GM10248 (cell line): ENCODE measurements around the gene CAMLG.

Experiments used
- CTCF ChIA-PET: fragments of 300-600 bp; sonication (Branson Sonifier 250); formaldehyde crosslinking; extraction: SDS; loops from one replicate; lab custom pipeline; 2021; ENCODE audit warnings: antibody characterized with exemption; lab: Yijun Ruan, JAX
- POLR2A ChIA-PET: fragments of 350-650 bp; sonication (Branson Sonifier 250); formaldehyde crosslinking; extraction: SDS; loops from one replicate; lab custom pipeline; 2020; ENCODE audit warnings: antibody characterized with exemption; lab: Yijun Ruan, JAX
- DNase-seq: peaks from one replicate; pipeline ENCODE4 v3.0.0; 2012; ENCODE audit errors: extremely low spot score
- CTCF ChIP-seq: IDR thresholded peaks from 2 replicates; pipeline ENCODE4 v1.5.1; 2012; ENCODE audit warnings: mild to moderate bottlenecking, low read depth; ENCODE audit errors: extremely low read depth, missing control alignments, control extremely low read depth

CAMLG gene

GRCh38 chr5:134772461-134773125 lies 34.2 kb downstream of the CAMLG start:
- ChIA-PET CTCF (interaction anchor here (1.2 to 1.3 kb wide), 2 partner anchors 10 to 14 kb away, joined by 3 to 4 read pairs; partner anchors contain the start of gene DDX46), POLR2A (no interaction called here)
- DNase-seq: no peak
- no peak for TF ChIP-seq CTCF

- CTCF ChIA-PET: interaction anchor here (0.8 to 2.0 kb wide), 4 partner anchors 16 to 39 kb away, joined by 4 to 6 read pairs (median 4); partner anchors contain the start of genes CAMLG and DDX46
- POLR2A ChIA-PET: no interaction called here
- no peak for TF ChIP-seq CTCF
- no peak for DNase-seq
These were observed 39.0 kb downstream of the CAMLG start for GRCh38 chr5:134777366-134777765.

- CTCF ChIA-PET: interaction anchor here (1.4 to 1.6 kb wide), 2 partner anchors 11 to 17 kb away, joined by 3 to 4 read pairs; no protein-coding TSS in a partner anchor
- POLR2A ChIA-PET: no interaction called here
- peak; percentile 23 for TF ChIP-seq CTCF
- DNase-seq: no peak
These were observed 46.0 kb downstream of the CAMLG start for GRCh38 chr5:134784241-134784920.

GRCh38 chr5:134784946-134785620 lies 46.7 kb downstream of the CAMLG start:
- no peak for TF ChIP-seq CTCF
- DNase-seq: no peak
- ChIA-PET CTCF (interaction anchor here (1.4 to 1.6 kb wide), 2 partner anchors 10 to 16 kb away, joined by 3 to 4 read pairs; no protein-coding TSS in a partner anchor), POLR2A (no interaction called here)

- CTCF ChIA-PET: no interaction called here
- POLR2A ChIA-PET: no interaction called here
- no peak for TF ChIP-seq CTCF
- no peak for DNase-seq
These were observed 49.3 kb downstream of the CAMLG start for GRCh38 chr5:134787692-134788091.

GRCh38 chr5:134791580-134791979 lies 53.2 kb downstream of the CAMLG start:
- DNase-seq: no peak
- CTCF ChIA-PET: interaction anchor here (1.4 kb wide), 1 partner anchor 112 kb away, joined by 3 read pairs; no protein-coding TSS in a partner anchor
- POLR2A ChIA-PET: no interaction called here
- TF ChIP-seq CTCF: no peak
